HepG2 (cell line): ENCODE measurements around the gene PIEZO1. TPM values are rescaled to one million over a fixed set of nuclear protein-coding genes. Genes with fewer than 3 reads are reported as not detected.

ENCODE experiments used
- HMGXB3 ChIP-seq: sonication (generic); formaldehyde crosslinking; IDR thresholded peaks from 2 replicates; pipeline ENCODE4 v1.4.0; 2020; ENCODE audit warnings: missing genetic modification reagents, borderline replicate concordance
- MAZ ChIP-seq, 2 experiments: sonication (generic) in 1 of 2; formaldehyde crosslinking in 1 of 2; IDR thresholded peaks; 2 replicates each; pipeline versions ENCODE4 v1.5.0 to v1.6.1; 2012 to 2020; ENCODE audit warnings: low read depth in 2 of 2, mild to moderate bottlenecking in 2 of 2, borderline replicate concordance in 1 of 2, improper control_type of control experiment in 1 of 2, low read length in 1 of 2, missing genetic modification reagents in 1 of 2, moderate library complexity in 1 of 2
- SOX5 ChIP-seq: IDR thresholded peaks from 2 replicates; pipeline ENCODE4 v1.6.1; 2016; ENCODE audit warnings: borderline replicate concordance
- ZBTB40 ChIP-seq, 2 experiments: fragments of 450-650 bp in 1 of 2; sonication (generic) in 1 of 2; formaldehyde crosslinking in 1 of 2; IDR thresholded peaks; 2 replicates each; pipeline versions ENCODE4 v1.6.1 to v1.8.0; 2016 to 2022; ENCODE audit warnings: antibody characterized with exemption in 1 of 2, mild to moderate bottlenecking in 1 of 2, missing genetic modification reagents in 1 of 2
- ZFP36 ChIP-seq: fragments of 150-350 bp; IDR thresholded peaks from 2 replicates; pipeline ENCODE4 v1.6.1; 2018; ENCODE audit warnings: borderline replicate concordance, low read length, low read depth; ENCODE audit not compliant: partially characterized antibody
- ZHX1 ChIP-seq: sonication (generic); formaldehyde crosslinking; IDR thresholded peaks from 2 replicates; pipeline ENCODE4 v1.8.1; 2022; ENCODE audit warnings: low read depth, mild to moderate bottlenecking, missing genetic modification reagents
- ZNF160 ChIP-seq: sonication (generic); formaldehyde crosslinking; IDR thresholded peaks from 2 replicates; pipeline ENCODE4 v1.8.0; 2022; ENCODE audit warnings: mild to moderate bottlenecking, inconsistent platforms, missing genetic modification reagents
- ZNF549 ChIP-seq: sonication (generic); formaldehyde crosslinking; IDR thresholded peaks from 2 replicates; pipeline ENCODE4 v1.5.0; 2020; ENCODE audit warnings: missing genetic modification reagents
- ZNF691 ChIP-seq: sonication (generic); formaldehyde crosslinking; IDR thresholded peaks from 2 replicates; pipeline ENCODE4 v1.4.0; 2020; ENCODE audit warnings: missing genetic modification reagents, low read depth, mild to moderate bottlenecking, borderline replicate concordance
- polyA plus RNA-seq, 8 experiments: library from polyadenylated mRNA; depleted of rRNA in 3 of 8; stranded (reverse) in 7 of 8; unstranded in 1 of 8; fragments of >200 nt; fragmentation: Illumina TruSeq in 4 of 8; extraction: Trizol in 4 of 8; gene quantifications; 2 replicates each; pipeline versions ENCODE4 v1.2.1 to v1.2.3, GENCODE V29; 2011 to 2016; ENCODE audit warnings: low read depth in 4 of 8, missing spikeins in 1 of 8, mixed read lengths in 1 of 8; ENCODE audit not compliant: insufficient read depth in 1 of 8
- total RNA-seq, 5 experiments: library from RNA; depleted of rRNA; stranded (reverse); fragments of >200 nt; fragmentation: Illumina TruSeq; extraction: Trizol; gene quantifications; 2 replicates each; pipeline ENCODE4 v1.2.3, GENCODE V29; 2016; ENCODE audit warnings: low read depth in 1 of 5

PIEZO1 gene
- total and polyA plus RNA-seq, 2 of the 13 experiments (the other 11 are each of a cell fraction or from before 2014, with no cell fraction given), result 67.9 to 85.0 TPM

GRCh38 chr16:88803264-88803987 lies 18.4 kb upstream of the PIEZO1 start, which contains the start of gene CDT1 (continued):
- TF ChIP-seq ZHX1 (CRISPR knock-in tag) (no peak), ZBTB40 (IDR thresholded peaks at IDR 0.05) (no peak), ZBTB40 (CRISPR knock-in tag; IDR thresholded peaks at IDR 0.05) (no peak), ZNF549 (CRISPR knock-in tag) (0 out of 2 replicates have a peak, but pooled peaks have one; percentile 47), MAZ (IDR thresholded peaks at IDR 0.05; ENCODE audit: borderline replicate concordance, low read depth, low read length) (0 out of 2 replicates have a peak, but pooled peaks have one; percentile 57), MAZ (CRISPR knock-in tag; IDR thresholded peaks at IDR 0.05; ENCODE audit: low read depth) (no peak), SOX5 (no peak), HMGXB3 (no peak), ZNF691 (CRISPR knock-in tag) (peak; percentile 38; the same call in 1 of the 2 replicates), ZFP36 (no peak), ZNF160 (no peak)
